Stimulated activated CD4-positive, alpha-beta T cell treated with anti-CD3 and anti-CD28 coated beads, Interleukin-1b, Interleukin-23, amount 100 ng/mL, for 4 hours (primary cell): ENCODE data around the gene CEP63.

Experiments used
- DNase-seq, 2 donors: peaks; one replicate each; pipeline ENCODE4 v3.0.0-alpha.2; 2020; ENCODE audit warnings: low read depth in 2 of 2

Gene CEP63

DNA sequence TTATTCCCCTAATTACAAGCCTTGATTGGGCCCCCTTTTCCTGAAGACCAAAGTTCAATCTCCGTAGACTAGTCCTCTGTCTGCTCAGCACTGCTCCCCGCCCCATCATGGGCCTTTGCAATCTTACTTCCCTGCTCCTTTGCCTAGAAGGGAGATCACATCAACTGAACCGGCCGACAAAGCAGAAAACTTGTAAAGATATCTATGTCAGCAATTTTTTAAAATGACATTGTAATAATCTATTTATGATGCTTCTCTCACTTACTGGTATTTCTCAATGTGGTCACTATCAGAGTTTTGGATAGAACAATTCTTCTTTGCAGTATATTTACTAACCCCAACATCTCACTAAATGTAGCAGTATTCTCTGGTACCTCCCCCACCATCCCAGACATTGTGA lies 17.3 kb upstream of the CEP63 start:
- DNase-seq = no peak

DNA sequence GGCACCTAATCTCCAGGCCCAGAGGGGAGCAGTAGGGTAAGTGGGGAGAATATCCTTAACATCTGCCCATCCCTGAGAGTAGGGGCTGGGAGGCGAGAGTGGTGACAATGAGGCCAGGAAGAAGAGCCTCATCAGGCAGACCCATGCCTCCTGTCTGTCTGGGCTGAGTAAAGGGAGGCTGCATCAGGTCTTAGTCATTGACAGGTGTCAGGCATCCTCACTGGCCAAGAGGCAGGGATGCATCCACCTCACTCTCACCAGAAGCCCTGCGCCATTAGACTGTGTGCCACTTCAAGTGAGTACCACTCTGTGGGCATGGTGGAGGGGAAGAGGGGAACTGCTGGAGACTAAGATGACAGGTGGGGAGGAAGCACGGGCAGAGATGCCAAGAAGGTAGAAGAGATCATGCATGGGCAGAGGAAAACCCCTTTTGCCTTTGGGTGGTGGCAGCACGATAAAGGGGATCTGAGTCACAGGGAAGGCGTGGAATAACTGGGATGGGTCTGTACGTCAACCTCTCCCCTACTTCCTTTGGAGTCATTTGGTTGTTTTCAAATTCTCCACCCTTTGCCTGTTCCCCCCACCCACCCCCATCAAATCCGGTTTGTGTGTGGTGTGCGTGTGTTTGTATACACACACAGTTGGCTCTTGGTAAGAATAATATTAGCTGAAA lies 14.2 kb upstream of the CEP63 start:
- DNase-seq = no peak

DNA sequence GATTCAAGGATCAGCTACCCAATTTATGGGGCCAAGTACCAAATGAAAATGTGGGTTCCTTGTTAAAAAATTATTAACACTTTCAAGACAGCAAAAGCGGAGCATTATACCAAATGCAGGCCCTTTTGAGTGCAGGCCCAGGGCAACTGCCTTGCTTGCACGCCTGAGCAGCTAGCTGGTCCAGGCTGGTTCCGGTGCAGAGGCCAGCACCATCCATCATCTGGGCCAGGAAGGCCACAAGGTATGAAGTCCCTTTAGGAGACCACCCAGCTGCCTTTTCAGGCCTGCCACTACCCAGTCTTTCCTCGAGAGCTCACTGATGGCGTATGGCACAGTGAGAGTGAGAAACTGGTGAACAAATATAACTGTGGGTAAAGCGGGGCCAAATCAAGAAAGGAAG lies 13.0 kb upstream of the CEP63 start:
- DNase-seq = no peak

DNA sequence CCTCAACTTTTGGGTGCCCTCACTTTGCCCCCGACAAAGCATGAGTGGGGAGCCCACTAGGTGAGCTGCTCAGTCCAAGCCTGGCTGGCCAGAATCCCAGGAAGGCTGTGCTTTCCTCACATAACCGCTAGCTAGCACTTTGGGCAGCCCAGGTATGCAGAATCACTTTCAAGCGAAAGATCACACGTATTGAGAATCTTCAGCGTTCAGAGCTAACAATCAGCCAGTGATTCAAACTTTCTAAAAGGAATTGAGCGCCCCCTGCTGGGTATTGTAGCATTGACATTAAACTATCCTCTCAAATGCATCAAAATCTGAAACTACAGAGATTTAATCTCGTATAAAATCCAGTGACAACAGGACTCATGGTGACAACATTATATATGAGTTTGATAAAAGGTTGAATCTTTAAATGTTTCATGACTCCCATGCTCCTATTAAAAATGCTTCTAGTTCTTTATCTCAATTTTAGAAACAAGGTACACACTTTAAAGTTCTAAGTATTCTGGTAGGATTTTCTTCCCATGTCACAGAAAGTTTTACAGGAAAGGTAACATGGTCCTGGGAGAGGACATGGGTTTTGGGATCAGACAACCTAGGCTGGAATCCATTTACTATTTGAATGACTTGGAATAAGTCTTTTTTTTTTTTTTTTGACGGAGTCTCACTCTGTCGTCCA lies 11.8 kb upstream of the CEP63 start:
- peak; percentile 62 to 83 for DNase-seq

DNA sequence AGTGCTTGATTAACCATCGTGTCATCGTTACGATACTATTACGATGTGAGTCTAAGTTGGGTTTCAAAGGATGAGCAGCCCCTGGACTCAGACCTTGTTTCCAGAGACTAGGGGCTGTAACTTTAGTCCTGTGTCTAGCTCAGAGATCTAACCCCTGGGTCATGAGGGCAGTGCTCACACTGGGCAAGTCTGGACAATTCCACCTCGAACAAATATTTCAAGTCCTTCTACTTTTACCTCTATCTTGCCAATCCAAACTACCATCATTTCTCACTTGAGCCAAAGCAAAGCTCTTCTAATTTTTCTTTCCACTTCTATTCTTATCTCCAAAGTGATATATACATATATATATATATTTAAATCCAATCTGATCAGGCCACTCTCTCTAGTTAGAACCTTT lies 10.9 kb upstream of the CEP63 start:
- DNase-seq = no peak

DNA sequence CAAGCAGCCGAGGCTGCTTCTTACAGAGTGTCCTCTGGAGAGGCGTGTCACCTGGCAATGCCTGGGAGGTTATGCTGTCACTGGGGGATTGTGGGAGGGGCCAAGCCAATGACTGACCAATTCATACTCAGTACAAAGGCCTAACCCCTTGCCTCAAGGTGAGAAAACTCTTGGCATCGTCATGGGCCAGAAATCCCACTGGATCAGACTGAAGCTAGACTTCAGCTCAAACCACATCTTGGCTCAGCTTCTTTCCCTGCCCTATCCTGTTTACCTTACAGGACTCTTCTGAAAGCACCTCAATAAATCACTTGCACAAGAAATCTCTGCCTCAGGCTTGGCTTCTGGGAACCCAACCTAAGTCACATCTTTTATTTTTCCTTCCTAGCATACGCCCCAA lies 9.6 kb upstream of the CEP63 start:
- DNase-seq = no peak

DNA sequence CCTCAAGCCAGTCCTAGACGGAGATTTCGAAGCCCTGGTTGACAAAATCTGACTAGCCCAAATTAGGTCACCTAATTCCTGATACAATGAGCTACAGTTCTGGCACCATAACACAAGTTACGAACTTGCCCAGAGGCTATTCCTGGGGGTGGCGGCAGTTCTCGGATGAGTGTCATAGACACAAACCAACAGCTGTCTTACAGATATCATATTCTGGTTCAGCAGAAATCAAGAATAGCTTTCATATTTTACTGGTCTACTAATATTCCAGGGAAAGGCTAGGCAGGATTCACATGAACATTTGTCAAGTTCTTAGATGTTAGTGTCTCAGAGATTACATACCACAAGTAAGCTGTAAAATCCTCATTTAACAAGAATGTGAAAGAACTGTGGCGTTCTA lies 8.9 kb upstream of the CEP63 start:
- DNase-seq = no peak

DNA sequence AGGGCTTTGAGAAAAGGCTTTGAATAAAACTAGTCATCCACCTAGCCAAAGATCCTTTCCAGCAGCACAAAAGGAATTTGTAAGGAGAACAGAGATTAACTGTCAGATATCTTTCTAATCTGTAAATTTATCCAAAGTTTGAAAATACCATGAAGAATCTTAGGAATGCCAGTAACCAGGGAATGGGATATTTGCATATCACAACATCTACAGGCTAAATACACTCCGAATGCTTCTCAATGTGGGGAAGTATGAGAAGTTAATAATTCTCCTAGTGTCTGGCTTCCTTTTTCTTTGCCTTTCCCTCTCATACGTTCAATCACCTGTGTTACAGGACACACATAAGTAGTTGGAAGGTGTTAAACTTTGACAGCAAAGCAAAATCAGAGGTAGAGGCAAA lies 7.9 kb upstream of the CEP63 start:
- no peak for DNase-seq

DNA sequence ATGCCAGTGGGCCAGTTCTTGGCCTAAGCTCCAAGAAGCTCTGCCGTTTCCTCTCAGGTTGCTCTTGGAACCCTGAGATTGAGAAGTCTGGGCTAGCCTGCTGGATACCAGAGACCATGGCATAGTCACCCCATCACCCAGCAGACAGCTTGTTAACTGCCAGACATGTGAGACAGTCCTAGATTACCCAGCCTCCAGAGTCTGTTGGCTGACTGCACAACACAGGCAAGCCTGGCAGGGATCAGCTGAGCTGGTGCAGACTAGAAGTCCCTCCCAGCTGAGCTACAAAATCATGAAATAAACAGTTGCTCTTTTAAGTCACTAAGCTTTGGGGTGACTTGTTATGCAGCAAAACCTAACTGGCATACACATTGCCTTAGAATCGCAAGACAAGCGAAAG lies 5.3 kb upstream of the CEP63 start:
- no peak for DNase-seq

DNA sequence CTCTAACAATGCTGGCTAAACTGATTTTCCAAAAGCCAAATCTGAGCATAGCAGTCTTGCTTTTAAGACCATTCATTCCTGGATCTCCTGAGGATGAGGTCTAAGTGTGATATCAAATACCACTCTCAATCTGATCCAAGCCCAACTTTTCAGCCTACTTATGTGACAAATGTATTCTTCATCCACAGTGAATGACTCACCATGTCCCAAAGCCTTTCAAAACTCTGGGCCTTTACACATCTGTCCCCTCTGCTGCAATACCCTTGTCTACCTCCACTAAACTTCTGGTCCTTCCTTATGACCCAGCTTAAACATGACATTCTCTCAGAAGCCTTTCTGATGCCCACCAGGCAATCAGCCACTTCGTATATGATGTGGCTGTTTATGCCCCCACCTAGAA lies 4.7 kb upstream of the CEP63 start:
- no peak for DNase-seq

DNA sequence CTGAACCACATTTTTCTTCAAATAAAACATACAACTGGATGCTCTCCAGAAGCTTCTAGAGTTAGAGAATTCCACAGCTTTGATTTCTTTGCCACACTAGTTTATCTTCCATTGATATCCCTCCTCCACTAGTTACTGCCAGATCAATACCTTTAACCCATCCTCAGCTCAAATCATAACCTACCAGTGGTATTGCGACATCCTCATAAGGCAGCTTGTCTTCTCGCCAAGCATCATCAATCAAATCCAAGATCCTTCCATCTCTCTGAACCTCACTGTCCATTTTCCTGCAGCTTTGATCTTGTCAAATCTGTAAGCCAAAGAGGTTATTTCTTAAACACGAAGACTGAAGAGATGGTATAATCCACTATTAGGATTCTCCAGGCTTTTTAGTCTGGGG lies 3.2 kb upstream of the CEP63 start:
- DNase-seq = no peak

DNA sequence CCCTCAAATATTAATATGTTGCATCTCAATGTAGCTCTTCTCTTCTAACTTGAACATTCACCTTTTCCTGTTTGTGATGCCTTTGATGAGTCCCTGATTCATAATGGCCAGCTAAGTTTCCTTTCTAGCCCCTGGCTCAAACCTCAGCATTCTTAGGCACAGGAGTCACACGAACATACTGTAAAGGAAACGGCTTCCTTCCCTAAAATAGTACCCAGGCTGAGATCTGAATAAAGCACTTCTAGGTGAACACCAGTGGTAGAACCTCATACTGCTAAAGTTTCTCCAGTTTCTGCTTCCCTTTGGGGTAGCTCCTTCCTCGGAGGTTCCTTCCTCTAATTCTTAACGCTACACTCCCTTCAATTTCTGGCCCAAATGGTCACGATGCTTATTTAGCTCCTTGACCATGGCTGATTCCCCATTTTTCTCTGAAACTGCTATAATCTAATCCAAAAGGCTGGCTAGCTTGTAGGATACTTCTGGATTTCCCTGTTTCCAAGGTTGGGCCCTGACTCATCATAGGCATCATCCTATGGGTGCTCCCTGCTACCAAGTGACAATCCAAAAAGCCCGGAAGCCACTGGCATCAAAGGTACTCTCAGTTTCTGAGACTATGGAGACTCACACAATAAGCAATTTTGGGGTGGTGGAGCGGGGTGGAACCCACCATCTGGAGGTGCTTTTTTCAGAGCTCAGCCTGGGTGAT lies 2.5 kb upstream of the CEP63 start:
- DNase-seq = no peak

DNA sequence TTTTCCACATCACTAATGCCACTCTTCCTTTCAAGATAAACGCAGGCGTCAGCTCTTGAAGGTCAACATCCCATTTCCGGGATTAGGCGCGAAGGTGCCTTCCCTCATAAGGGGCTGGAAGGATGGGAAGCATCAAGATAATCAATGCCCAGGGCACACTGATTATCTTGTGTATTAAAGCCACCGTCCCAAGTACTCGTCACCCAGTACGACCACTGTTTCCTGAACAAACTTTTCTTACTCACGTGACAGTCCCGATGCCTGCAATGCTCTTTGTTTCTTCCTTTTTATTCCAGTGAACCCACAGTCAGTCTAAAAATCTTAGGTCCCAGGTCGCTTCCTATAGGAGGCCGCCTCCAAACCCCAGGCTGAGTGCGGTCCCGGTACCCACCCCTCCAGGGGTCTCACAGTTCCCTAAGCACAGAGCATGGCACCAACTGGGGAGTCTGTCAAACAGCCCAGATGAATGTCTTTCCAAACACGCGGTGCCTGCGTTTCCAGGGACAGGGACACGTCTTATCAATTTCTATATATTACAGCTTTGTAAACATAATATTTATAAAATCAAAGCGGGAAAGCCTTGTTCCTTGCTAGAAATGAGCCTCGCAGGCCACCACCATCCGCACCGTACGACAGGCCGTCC lies 661 bp upstream of the CEP63 start:
- peak in 1 of 2 donors; percentile 80 for DNase-seq

DNA sequence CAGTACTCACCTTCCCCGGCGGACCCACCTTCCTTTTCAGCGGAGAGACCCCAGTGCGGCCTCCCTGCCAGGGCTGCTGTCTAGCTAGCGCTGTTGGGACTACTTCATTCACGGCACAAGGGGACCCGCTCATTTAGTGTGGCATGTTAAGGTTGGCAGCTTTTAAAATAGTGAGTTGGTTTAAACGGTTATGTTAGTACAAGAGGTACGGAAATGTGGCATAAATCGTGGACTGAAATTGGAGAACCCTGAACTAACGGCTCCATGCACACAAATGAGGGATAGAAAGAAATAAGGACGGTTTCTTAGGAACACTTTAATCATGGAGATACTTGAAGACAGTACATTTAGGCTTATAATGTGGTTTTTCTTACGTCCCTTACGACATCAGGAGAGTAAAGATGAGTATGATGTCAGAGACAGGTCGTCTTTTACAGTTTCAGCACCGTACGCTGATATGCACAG lies 752 bp downstream of the CEP63 start:
- DNase-seq = no peak

DNA sequence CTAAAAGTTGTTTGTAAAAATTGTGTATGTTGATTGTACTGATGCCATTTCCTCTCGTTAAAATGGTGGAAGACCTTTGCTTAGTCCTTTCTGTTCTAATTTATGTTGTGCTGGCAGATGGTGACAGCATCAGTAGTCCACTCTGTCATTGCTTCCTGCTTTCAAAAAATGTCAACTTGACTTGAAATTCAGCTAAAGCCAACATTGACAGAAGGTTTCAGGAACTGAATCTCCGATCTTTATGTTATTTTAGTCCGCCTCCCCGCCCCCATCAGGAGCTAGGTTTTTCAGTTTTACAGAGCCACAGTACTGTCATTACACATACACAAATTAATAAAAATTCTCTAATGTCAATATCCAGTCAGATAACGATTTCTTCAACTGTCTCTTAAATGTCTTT lies 1.5 kb downstream of the CEP63 start:
- DNase-seq = no peak

DNA sequence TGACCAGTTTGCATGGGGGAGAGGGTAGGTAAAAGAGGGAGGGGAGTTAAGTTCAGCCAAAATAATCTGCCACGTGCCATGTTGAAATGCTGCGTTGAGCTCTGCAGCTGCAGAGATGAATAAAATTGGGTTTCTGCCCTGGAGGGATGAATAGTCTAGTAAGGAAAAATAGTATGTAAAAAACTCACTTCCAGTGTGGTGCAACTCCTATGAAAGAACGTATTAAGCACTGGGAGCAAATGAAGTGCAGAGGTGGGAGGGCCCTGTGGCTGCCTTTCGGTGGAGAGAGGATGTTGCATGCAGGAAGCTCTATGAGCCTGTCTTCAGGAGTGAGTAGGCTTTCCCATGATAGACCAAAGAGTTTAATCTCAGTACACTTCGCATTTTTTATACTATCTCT lies 8.6 kb downstream of the CEP63 start:
- no peak for DNase-seq

DNA sequence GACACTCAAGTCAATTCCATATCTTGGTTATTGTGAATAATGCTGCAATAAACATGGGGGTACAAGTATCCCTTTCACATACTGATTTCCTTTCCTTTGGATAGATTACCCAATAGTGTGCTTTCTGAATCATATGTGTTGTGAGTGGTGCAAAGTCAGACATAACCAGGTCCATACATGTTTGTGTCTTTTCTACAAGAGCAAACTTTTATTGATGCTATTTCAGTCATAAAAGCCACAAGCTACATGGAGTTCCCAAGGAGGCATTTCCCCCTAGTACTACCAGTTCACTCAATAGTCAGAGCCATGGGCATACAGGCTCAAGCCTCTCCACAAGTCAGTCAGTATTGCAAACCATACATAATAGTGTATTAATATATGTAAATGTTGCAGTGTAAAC lies 10.1 kb downstream of the CEP63 start:
- DNase-seq = no peak

DNA sequence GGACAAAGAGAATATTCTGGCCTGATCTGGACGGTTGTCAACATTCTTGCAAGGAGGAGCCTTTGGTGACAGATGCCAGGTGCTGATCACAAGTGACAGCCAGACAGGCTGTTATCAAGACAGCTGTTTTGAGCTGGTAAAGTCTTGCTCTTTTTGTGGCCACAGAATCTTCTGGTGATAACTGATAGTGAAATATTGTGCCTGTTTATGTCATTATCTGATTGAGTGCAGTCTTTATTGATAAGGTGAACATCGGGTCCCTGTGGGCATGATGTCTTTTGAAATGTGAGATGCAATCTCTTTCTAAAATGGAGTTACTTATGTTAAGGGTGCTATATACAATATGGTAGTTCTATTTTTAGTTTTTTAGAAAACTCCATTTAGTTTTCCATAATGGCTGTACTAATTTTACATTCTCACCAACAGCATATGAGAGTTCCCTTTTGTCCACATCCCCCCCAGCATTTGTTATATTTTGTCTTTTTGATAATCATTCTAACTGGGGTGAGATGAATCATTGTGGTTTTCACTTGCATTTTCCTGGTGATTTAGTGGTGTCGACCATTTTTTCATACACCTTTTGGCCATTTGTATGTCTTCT lies 10.7 kb downstream of the CEP63 start:
- no peak for DNase-seq

DNA sequence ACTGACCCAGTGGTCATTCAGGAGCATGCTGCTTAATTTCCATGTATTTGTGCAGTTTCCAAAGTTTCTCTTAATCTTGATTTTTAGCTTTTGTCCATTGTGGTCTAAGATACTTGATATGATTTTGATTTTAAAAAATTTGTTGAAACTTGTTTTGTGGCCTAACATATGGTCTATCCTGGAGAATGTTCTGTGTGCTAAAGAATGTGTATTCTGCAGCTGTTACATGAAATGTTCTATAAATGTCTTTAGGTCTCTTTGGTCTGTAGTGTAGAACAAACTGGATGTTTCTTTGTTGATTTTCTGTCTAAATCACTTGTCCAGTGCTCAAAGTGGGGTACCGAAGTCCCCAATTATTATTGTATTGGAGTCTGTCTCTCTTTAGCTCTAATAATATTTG lies 17.4 kb downstream of the CEP63 start:
- DNase-seq = no peak

DNA sequence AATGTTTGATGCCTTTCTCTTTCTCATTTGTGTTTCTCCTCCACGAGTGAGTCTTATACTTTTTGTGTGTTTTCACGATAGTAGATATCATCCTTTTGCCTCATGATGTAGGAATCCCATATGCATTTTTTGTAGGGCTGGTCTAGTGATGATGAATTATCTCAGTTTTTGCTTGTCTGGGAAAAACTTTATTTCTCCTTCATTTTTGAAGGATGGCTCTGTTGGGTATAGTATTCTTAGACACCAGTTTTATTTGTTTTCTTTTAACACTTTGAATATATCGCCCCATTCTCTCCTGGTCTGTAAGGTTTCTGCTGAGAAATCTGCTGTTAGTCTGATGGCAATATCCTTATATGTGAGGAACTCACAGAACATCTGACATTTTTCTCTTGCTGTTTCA lies 18.3 kb downstream of the CEP63 start:
- DNase-seq = no peak

DNA sequence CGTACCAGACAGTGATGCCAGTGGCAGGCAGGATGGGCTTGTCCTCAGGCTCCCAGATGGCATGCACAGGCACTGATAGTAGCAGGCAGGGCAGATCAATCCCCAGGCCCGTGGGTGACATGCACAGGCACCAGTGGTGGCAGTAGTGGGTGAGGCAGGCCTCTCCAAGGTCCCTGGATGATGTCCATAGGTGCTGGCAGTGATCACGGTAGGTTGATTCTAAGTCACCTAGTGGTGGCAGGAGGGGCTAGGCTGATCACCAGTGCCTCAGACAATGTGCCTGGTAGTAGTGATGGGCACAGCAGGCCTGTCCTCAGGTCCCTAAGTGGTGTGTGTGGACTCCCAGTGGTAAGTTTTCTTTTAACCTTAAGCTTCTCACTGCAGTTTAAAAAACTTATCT lies 19.6 kb downstream of the CEP63 start:
- DNase-seq = no peak

DNA sequence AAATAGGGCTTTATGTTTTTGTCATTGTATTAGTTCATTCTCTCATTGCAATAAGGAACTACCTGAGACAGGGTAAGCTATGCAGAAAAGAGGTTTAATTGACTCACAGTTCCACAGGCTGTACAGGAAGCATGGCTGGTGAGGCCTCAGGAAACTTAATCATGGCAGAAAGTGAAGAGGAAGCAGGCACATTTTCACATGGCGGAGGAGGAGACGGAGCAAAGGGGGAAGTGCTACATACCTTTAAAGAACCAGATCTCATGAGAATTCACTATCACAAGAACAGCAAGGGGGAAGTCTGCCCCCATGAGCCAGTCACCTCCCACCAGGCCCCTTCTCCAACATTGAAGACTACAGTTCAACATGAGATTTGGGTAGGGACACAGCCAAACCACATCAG lies 25.6 kb downstream of the CEP63 start:
- DNase-seq = no peak
